Stimulated activated naive CD4-positive, alpha-beta T cell (primary cell): ENCODE results near the gene GLT6D1.
"Not testable (repeated sequence)": the region's sequence is repeated elsewhere in the genome, so short reads cannot be mapped to it uniquely, and the experiment has no call there.

Source experiments
- DNase-seq, 6 experiments: peaks; one replicate each; lab custom pipeline; 2025; lab: John Stamatoyannopoulos, UW

GLT6D1 gene

GRCh38 chr9:135639196-135639595 lies at the start of gene GLT6D1:
Gene GLT6D1, minus strand, starts transcription at chr9:135639540. Its CDS starts 353 bp downstream, at chr9:135639187.
- no peak for DNase-seq

- DNase-seq: no peak
Observed at GRCh38 chr9:135689011-135689410, 49.7 kb upstream of the GLT6D1 start.

- no peak for DNase-seq
Observed at GRCh38 chr9:135687216-135687615, 47.9 kb upstream of the GLT6D1 start.

- no peak for DNase-seq
Observed at GRCh38 chr9:135684691-135685090, 45.4 kb upstream of the GLT6D1 start.

GRCh38 chr9:135683401-135684034 lies 44.2 kb upstream of the GLT6D1 start:
- DNase-seq: no peak

- no peak for DNase-seq
Observed at GRCh38 chr9:135681161-135681560, 41.8 kb upstream of the GLT6D1 start.

- no peak for DNase-seq
Observed at GRCh38 chr9:135680056-135680455, 40.7 kb upstream of the GLT6D1 start.

GRCh38 chr9:135678236-135679017 lies 39.1 kb upstream of the GLT6D1 start:
- DNase-seq: no peak

- DNase-seq: no peak
Observed at GRCh38 chr9:135677641-135678168, 38.4 kb upstream of the GLT6D1 start.

GRCh38 chr9:135676891-135677290 lies 37.6 kb upstream of the GLT6D1 start:
- no peak for DNase-seq

GRCh38 chr9:135674977-135675376 lies 35.6 kb upstream of the GLT6D1 start:
- no peak for DNase-seq

- no peak for DNase-seq
Observed at GRCh38 chr9:135673941-135674340, 34.6 kb upstream of the GLT6D1 start.

GRCh38 chr9:135672786-135673185 lies 33.4 kb upstream of the GLT6D1 start:
- DNase-seq: not testable (repeated sequence)

- DNase-seq: no peak
Observed at GRCh38 chr9:135671591-135672041, 32.3 kb upstream of the GLT6D1 start.

- DNase-seq: no peak
Observed at GRCh38 chr9:135670721-135671590, 31.6 kb upstream of the GLT6D1 start.

- no peak for DNase-seq
Observed at GRCh38 chr9:135669616-135670285, 30.4 kb upstream of the GLT6D1 start.

- DNase-seq: not testable (repeated sequence)
Observed at GRCh38 chr9:135669018-135669417, 29.7 kb upstream of the GLT6D1 start.

GRCh38 chr9:135667463-135668001 lies 28.2 kb upstream of the GLT6D1 start:
- no peak for DNase-seq

- DNase-seq: no peak
Observed at GRCh38 chr9:135666534-135667462, 27.5 kb upstream of the GLT6D1 start.

GRCh38 chr9:135665795-135666189 lies 26.5 kb upstream of the GLT6D1 start:
- DNase-seq: no peak
